Stimulated activated CD8-positive, alpha-beta memory T cell treated with anti-CD3 and anti-CD28 coated beads, Interleukin-15, amount 100 ng/mL, for 1 hour (primary cell): ENCODE results near the gene CYP11A1.
A peak's percentile ranks its signal among the peaks of the same experiment; 100 is the strongest.

ENCODE experiments used
- DNase-seq: peaks from one replicate; pipeline ENCODE4 v3.0.0-alpha.2; 2020; ENCODE audit warnings: low read depth

The CYP11A1 gene

DNA sequence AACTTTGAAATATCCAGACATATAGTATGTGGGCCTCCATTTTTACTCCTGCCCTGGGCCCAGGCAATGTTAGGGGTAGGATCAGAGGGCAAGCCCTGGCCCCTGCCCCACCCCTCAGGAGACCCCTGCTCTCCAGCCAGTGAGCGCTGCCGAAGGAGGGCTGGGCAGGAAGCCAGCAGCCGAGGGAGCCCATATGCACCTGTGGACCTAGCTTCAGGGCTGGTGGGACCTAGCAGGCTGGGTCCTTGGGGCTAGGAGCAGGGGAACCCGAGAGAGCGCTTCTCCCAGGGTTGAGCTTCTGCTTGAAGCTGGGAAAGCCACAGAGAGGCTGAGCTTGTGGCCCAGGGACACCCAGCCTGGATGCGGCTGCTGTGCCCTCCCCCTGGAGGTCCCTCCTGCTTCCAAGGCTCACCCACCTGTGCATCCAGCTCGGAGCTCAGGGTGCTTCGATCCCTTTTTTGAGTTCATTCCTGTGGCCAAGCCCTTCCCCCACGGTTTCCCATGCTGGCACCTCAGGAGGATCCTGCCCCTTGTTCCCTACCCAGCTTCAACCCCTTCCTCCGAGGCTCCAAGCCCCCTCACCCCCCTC is 21.0 kb upstream of the CYP11A1 start:
- no peak for DNase-seq

DNA sequence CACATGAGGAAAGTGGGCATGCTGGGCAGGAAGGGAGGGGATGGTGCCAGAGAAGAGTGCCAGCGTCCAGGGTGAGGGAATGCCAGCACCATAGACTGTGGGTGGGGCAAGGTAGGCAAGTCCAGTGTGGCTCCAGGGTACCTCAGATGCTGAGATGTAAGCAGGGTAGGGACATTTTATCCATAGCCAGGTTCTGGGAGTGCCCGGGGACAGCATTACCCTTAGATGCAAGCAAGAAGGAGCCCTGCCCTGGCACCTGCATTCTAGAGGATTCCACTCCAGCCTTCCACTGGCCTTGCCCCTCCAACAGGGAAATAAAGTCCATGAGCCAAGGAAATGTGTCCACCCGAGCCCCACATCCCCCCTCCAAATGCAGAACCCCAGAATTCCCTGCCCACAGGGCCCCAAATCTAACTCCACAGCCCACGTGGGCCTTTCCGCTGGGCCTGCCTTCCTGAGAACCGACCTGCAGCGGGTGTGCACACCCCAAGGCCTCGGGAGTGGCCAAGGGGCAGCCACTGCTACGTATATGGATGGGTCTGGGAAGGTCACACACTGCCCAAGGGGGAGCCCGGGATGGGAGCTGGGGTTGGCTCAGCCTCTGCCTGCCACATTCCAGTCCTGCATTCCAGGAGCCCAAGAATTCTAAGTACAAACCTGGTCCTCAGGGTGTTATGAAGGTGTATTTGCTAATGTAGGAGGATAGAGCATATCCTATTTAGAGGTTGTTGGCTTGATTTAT is 20.3 kb upstream of the CYP11A1 start:
- DNase-seq = no peak

DNA sequence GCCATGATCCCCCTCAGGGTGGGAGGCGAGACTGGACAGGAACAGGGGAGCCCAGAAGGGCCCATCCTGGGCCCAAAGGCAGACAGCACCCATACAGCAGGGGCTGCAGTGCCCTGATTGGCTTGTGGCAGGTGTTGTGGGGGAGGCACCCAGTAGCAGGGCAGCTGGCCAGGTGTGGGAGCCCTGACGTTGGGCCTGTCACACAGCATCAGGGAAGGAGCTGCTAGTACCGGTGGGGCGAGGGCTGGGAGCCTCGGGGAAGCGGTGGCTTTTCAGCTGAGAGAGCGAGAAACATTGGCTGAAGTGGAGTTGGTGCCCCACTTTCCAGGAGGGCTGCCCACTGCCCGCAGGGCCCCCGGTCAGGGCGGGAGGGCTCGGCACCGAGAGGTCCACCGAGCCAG is 19.7 kb upstream of the CYP11A1 start:
- no peak for DNase-seq

DNA sequence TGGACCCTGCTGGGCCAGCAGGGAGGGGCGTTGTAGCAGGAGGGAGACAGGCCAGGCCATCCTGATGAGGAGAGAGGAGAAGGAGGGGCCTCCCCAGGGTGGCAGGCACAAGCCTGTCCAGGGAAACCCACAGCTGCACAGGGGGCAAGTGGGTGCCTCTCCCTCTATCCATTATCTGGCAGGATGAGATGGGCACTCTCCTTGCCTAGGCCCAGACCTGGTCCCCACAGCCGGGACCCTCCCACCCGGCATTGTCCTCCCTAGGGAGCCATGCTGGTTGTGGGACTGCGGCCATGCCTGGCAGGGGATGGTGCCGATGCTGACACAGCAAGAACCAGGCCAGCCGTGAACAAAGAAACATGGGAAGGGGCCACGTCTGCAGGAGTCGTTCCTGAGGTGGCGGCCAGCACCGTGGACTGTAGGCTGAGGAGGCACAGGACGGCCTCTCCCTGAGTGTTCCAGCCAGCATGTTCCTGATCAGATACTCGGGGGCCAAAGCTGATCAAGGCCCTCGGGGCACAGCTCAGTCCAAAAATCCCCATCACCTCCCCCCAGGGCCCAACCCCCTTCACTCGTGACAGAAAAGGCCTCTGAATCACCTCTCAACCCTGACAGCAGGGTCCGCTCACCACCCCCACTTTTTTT is 19.2 kb upstream of the CYP11A1 start:
- no peak for DNase-seq

DNA sequence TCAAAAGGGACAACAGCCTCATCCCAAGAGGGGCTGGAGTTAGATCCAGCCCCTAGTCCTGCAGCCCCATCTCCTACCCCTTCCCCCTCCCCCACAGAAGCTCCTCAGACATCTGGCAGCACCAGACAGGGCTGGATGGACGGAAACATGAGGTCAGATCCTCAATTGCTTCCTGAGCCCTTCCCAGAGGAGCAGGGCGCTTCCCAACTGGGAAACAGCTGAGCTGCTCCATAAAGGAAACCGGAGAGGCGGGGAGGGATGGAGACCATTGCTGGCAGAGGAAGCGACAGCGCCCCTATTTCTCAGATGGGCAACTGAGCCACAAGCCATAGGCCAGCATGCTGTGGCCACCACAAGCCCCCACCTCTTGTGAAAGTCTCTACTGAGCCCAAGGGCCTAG is 18.3 kb upstream of the CYP11A1 start:
- DNase-seq = no peak

DNA sequence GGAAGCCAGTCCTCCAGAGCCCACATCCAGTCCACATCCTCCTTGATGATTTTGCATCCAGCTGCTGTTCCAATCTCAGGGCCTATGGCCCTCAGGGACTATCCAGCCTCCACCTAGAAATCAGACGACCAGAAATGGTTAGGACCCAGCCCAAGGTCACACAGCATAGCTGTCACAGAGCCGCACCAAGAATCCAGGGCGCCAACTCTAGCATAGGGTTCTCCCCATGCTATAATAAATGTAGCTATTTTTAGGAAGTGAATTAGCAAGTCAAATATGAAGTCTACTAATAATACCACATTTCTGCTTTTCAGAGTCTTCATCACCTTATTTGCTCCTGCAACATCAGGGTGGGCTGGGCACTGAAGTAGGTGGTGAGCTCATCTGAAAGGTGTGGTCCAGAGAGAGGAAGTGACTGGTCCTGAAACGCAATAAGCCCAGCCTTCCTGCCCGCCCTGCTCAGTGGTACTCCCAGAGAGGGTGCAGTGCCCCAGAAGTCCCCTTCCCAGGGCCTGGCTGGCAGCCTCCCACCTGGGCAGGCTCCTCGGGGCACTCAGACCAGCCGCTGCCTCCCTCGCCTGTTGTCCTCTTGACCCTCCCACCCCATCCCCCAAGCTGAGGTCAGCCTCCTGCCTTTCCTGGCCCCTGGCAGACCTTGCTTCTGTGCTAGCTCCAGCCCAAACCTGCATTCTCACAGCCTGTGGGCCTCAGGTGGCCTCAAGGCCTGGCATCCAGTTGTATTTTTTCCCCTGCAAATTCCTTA is 17.6 kb upstream of the CYP11A1 start:
- no peak for DNase-seq

DNA sequence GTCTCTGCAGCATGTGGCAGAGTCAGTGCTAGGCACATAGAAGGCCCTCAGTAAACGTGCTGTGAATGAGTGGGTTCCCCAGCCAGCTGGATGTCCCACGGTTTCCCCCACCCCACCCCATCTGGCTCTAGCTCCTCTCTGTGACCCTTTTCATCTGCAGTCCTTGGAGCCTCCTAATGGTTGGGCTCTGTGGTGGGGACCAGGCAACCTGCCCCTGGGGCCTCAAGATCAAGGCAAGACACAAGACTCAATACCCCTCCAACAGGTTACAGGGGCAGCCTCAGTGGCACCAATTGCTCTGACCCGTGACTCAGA is 17.1 kb upstream of the CYP11A1 start:
- DNase-seq = no peak

DNA sequence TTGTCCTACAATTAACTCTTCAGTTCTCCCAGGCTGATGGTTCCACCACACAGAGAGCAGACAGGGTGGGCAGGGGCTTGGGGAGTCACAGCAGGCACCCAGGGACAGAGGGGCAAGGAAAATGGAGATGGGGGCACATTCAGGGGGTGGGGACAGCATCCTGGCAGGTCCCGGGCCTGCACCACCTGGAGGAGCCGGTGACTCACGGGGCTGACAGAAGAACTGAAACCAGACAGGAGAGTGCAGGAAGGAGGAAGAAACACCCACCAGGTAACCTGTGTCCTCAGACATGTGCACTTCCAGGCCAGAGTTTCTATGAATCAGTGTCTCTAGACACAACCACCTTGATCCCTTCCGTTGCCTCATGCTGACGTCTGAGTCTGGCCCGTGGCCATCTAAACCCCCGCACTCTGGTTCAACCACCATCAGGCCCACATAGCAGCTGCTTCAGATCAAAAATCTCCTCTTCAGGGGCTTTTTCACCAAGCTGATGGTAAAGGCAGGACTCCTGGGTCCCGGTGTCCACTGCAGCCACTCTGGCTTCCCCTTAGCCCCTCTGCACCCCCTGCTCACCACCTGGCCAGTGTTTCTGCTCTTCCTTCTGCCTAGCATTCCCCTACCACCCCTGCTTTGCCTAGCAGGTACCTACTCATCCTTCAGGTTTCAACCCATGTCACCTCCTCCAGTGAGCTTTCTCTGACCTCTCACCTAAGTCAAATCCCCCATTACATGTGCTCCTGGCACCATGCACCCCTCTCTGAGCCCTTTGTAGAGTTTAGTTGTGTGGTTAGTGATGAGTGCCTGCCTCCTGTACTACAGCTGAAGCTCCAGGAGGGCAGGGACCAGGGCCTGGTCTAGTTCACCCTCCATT is 16.5 kb upstream of the CYP11A1 start:
- DNase-seq = no peak

DNA sequence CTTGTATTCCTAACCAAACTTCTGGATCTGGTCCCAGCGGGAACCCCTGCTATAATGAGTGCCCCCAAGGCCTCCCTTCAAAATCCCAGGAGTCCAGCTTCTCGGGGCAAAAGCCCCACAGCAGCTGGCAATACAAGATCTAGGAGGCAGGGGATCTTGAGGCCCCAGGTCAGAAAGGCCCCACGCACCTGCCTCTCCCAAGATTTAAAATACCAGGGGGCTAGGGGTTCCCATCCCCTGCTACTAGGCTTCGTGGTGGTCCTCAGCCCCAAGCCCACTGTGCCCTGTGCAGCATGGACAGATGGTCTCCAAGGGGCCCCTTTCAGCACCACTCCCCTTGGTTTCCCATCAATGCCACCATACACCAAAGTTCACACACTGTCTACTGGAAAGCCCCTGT is 15.8 kb upstream of the CYP11A1 start:
- no peak for DNase-seq

DNA sequence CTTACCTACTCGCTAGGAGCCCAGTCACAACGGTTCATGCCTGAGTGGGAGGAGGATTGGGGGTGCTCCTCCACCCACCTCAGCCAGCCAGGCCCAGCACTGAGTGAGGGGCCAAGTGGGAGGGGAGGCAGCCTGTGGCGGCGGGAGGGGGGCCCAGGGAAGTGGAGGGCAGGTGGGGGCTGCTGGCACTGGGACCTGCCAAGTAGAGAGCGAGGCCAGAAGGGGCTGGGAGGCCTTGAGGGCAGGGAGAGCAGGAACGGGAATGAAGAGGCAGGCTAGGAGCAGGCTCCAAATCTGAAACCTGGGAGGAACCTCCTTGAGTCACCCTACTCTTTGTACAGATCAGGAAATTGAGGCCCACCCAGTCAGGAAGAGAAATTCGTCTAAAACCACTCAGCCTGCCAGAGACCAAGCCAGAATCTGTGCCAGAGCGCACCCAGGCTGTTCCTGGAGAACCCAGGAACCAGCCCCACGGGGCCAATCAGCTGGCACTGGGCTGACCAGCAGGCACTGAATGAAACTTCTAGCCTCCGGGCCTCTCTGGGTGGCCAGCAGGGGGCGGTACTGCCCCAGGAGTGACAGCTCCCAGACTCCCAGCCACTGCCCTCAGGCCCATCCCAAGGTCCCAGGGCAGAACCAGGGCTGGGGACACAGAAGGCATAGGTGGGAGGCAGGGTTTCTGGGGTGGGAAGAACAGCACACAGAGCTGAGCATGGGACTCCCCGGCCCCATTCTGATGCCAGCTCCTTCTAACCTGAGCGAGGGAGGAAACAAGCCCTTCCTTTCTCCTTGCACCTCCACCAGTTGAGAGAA is 14.8 kb upstream of the CYP11A1 start:
- peak; percentile 53 for DNase-seq

DNA sequence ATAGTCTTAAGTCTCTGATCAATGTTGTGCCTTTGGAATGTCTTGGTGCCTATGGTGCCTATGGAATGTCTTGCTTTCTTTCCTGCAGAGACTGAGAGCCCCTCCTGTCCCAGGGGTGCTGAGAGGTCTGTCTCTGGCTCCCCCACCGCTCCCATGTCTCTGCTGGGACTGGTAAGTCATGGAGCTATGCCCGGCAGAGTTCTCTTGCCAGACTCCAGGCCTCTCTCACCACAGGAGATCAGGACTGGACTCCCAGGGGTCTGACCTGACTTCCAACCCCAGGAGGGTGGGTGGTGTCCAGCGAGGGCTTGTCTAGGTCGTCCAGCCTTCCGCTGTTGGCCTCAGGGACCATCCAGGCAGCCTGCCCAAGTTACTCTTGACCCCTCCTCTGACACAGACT is 14.0 kb upstream of the CYP11A1 start:
- DNase-seq = no peak

DNA sequence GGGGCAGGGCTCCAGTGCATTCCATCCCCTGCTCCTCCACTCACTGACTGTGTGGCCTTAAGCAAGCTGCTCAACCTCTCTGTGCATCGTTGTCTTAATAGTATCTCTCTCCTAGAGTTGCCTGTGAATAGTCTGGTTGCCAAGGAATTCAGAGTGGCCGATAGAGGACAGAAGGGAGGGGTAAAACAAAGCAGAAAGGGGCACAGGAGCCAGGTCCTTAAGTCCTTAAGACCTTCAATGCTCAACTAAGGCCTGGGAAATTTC is 13.7 kb upstream of the CYP11A1 start:
- no peak for DNase-seq

DNA sequence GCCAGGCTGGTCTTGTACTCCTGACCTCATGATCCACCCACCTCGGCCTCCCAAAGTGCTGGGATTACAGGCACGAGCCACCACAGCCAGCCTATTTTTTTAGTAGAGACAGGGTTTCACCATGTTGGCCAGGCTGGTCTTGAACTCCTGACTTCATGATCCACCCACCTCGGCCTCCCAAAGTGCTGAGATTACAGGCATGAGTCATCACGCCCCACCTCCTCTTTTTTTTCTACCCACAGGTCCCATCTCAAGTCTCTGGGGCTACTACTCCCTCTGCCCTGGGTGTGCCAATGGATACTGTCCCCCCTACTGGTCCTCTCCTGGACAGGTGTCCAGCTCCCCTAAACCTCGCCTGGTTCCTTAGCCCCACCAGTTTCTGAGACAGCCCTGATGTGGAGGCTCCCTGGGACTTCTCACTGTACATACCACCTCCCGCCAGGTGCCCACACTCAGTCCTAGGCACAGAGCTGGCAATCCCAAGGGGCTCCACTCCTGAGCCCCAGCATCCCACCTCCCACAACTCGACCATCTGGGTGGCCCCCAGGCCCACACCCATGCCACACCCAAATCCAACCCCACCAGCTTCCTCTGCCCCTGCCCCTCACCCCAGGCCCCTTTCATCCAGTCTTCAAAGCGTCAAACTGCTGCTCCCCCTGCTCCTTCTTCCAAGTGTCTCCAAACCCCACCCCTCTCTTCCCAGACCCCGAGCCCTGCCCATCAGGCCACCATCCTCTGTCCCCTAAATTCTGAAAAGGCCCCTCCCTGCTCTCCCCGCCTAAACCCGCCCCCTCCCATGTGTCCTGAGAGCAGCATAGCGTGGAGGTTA is 13.1 kb upstream of the CYP11A1 start:
- DNase-seq = no peak

DNA sequence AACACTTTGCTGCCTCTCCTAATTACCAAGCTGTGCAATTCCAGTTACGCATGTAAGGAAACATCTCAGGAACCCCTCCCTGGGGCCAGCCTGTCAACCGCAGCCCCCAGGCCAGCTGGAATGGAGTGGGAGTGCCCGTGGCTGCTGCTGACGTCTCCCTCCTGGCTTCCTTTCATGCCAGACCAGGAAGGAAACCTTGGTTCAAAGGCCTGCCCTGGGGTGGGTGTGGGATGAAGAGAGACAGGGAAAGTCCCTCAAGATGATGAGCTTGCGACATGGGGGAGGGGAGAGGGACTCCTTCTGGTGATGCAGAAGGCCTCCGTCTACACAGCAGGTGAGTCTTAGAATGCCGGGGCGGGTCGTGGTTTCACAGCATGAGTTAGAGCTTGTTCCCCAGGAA is 11.4 kb upstream of the CYP11A1 start:
- DNase-seq = no peak

DNA sequence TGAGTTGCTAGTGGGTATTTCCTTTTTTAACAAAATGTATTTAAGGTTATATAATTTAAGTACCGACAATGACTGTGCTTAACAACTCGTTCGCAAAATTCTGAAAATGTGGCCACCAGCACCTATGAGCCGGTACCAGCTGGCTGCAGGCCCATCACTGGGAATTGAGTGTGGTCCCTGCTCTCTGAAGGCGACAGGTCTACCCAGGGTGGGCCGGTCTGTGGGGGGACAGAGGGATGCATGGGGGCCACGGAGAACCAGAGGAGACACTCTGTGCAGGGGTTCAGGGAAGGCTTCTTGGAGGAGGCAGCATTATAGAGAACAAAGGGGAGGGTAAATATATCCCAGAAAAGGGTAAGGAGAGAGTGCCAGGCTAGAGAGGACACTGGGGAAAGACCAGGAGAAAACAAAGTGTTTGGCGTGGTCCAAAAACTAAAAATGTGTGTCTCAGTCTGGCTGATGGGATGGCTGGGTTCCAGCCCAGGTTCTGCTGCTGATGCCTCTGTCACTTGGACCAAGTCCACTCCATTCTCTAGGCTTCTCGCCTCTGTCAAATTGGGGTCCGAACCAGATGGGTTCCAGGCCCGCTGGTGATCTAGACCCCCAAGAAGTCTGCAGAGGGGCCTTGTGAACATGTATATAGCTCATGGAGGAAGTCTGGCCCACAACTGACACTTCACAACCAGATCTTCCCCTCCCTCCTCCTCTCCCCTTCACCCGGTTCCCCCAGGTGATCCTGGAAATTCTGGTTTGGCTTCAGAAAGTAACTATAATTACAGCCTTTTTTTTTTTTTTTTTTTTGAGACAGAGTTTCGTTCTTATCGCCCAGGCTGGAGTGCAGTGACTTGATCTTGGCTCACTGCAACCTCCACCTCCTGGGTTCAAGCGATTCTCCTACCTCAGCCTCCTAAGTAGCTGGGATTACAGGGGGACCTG is 10.7 kb upstream of the CYP11A1 start:
- no peak for DNase-seq

DNA sequence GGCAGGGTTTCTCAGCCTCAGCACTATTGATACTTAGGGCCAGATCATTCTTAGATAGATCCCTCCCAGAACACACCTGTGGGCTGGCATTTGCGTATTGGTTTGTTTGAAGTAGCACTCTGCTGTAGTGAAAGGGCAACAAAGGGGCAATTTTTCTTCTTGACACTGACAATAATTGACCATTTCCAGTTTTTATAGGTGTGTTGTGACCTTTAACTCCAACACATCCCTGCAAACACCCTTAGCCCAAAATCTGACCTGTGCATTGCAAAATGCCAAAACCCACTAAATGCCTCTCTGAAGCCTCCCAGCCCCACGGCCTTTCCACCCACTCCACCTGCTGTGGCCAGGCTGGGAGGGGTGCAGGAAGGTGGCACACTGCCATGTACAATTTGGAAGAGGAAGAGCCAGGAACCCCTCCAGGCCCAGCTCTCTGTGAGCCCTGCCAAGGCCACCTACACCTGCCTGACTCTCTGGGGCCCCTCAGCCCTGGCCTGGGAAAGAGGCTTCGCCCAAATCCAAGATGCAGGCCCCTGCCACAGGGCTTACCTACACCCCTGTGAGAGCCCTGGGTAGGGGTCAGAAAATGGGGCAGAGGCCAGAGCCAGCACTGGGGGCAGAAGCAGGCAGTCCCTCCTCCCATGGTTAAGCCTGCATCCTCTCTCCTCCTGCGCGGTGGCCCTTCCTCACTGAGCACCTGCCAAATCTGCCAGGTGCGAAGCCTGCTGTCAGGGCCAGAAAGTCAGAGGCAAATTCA is 9.6 kb upstream of the CYP11A1 start:
- no peak for DNase-seq

DNA sequence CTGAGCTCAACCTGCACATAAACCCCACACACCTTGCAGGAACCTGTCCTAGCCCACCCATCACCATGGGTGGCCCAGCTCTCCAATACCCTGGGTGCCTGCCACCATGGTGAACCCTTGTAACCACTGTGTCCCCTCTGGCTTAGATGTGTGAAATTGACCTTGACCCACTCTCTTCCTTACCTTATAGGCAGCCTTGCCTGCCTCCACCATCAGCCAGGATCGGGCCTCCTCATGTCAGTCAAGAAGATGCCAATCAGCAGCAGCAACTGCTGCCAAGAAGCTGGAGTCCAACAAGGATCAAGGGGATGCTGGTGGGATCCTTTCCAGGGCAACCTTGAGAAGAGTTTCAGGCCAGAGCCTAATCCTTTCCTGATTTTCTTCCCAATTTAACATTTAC is 8.8 kb upstream of the CYP11A1 start:
- no peak for DNase-seq

DNA sequence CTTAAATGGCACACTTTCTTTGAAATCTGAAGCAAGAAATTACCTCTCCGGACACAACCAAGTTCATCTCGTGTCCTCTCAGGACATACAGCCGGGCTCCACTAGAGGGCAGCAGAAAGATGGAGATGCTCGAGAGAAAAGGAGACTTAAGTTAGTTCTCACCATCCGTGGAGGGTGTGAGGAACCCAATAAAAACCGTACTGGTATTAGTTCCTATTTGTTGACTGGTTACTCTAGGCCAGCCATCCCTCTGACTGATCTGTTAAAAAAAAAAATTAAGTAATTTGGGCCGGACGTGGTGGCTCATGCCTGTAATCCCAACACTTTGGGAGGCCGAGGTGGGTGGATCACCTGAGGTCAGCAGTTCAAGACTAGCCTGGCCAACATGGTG is 7.9 kb upstream of the CYP11A1 start:
- DNase-seq = peak; percentile 79
